ENCODE measurements around the gene RBBP5. TPM values are rescaled to one million over a fixed set of nuclear protein-coding genes. Genes with fewer than 3 reads are reported as not detected.
"Not testable (repeated sequence)": the region's sequence is repeated elsewhere in the genome, so short reads cannot be mapped to it uniquely, and the experiment has no call there.

The RBBP5 gene, protein sequence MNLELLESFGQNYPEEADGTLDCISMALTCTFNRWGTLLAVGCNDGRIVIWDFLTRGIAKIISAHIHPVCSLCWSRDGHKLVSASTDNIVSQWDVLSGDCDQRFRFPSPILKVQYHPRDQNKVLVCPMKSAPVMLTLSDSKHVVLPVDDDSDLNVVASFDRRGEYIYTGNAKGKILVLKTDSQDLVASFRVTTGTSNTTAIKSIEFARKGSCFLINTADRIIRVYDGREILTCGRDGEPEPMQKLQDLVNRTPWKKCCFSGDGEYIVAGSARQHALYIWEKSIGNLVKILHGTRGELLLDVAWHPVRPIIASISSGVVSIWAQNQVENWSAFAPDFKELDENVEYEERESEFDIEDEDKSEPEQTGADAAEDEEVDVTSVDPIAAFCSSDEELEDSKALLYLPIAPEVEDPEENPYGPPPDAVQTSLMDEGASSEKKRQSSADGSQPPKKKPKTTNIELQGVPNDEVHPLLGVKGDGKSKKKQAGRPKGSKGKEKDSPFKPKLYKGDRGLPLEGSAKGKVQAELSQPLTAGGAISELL
- polyA plus RNA-seq (ENCODE audit: insufficient read length in 12 of 12): 10 to 100 TPM in 9 of 12 donors, 1 to 10 TPM in 2, not detected in 1; 9.6 to 17.7 (median 12.1) TPM
- long read RNA-seq, donor 1: 0 reads
- long read RNA-seq, donor 2, full-length matches to known transcripts: 6 of 6 reads
- long read RNA-seq, donor 2, partial matches to known transcripts: 0 of 6 reads
- long read RNA-seq, donor 2, other reads (novel, unspliced or antisense): 0 of 6 reads
- long read RNA-seq, donor 3, full-length matches to known transcripts: 1 of 1 reads
- long read RNA-seq, donor 3, partial matches to known transcripts: 0 of 1 reads
- long read RNA-seq, donor 3, other reads (novel, unspliced or antisense): 0 of 1 reads
- long read RNA-seq, donor 4, full-length matches to known transcripts: 1 of 1 reads
- long read RNA-seq, donor 4, partial matches to known transcripts: 0 of 1 reads
- long read RNA-seq, donor 4, other reads (novel, unspliced or antisense): 0 of 1 reads
- long read RNA-seq, donor 5, full-length matches to known transcripts: 4 of 4 reads
- long read RNA-seq, donor 5, partial matches to known transcripts: 0 of 4 reads
- long read RNA-seq, donor 5, other reads (novel, unspliced or antisense): 0 of 4 reads
- long read RNA-seq, donor 6: 0 reads
- long read RNA-seq, donor 7, full-length matches to known transcripts: 1 of 1 reads
- long read RNA-seq, donor 7, partial matches to known transcripts: 0 of 1 reads
- long read RNA-seq, donor 7, other reads (novel, unspliced or antisense): 0 of 1 reads
- long read RNA-seq, donor 8, full-length matches to known transcripts: 2 of 2 reads
- long read RNA-seq, donor 8, partial matches to known transcripts: 0 of 2 reads
- long read RNA-seq, donor 8, other reads (novel, unspliced or antisense): 0 of 2 reads
- long read RNA-seq, donor 9, full-length matches to known transcripts: 2 of 2 reads
- long read RNA-seq, donor 9, partial matches to known transcripts: 0 of 2 reads
- long read RNA-seq, donor 9, other reads (novel, unspliced or antisense): 0 of 2 reads
- long read RNA-seq, donor 10, full-length matches to known transcripts: 2 of 2 reads
- long read RNA-seq, donor 10, partial matches to known transcripts: 0 of 2 reads
- long read RNA-seq, donor 10, other reads (novel, unspliced or antisense): 0 of 2 reads
- long read RNA-seq, donor 11, full-length matches to known transcripts: 1 of 1 reads
- long read RNA-seq, donor 11, partial matches to known transcripts: 0 of 1 reads
- long read RNA-seq, donor 11, other reads (novel, unspliced or antisense): 0 of 1 reads

DNA sequence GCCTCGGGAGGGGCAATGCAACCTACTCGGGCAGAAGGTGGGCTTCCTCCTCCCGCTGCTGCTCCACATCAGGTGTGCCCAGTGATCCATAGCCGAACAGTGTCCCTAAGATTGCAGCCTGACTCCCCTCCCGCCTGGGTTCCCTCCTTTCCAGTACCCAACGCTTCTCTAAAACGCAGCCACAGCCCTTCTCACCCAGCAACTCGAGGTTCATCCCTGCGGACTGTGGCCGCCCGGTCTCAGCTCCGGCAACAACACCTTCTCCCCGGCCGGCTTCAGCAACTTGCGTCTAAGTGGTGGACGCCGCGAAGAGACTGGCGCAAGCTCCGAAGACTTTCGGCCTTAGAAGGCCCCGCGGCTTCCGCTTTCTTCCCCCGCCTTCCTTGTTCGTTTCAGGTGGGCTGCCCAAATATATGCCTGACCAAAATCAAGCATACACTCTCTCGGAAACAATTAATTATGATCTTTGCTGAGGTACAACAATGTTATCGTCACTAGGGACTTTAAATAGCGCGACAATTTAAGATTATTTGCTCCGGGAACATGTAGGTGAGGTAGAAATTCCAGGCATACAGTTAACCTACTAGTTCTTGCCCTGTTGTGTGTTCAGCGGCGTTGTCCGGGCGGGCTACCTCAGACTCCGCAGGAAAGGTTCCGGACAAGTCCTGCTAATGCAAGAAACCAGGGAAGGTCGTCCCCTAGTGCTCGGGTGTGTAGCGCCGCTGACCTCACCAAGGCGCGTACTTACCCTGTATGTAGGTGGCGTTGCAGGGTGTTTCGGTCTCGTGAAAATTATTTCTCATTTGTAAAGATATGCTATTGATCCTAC is at the start of gene RBBP5:
RBBP5 (minus strand) TSS at position 319 of the 829 bp plus-strand sequence; CDS start at position 214, 105 bp downstream.
- DNase-seq: peak; percentile 97

DNA sequence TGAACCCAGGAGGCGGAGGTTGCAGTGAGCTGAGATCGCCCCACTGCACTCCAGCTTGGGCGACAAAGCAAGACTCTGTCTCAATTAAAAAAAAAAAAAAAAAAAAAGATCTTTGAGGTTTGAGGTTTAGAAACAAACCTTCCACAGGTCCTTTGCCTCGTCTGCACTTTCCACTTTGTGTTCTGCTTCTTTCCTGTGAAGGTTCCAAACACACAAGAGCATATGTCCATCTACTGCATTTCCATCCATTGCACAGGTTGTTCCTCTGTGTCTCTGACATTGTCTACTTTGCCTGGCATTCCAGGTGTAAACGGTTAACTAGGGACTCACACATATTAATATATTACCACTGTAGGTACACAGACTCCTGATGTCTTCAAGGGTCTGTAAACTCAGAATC is 49.6 kb upstream of the RBBP5 start:
- no peak for DNase-seq

DNA sequence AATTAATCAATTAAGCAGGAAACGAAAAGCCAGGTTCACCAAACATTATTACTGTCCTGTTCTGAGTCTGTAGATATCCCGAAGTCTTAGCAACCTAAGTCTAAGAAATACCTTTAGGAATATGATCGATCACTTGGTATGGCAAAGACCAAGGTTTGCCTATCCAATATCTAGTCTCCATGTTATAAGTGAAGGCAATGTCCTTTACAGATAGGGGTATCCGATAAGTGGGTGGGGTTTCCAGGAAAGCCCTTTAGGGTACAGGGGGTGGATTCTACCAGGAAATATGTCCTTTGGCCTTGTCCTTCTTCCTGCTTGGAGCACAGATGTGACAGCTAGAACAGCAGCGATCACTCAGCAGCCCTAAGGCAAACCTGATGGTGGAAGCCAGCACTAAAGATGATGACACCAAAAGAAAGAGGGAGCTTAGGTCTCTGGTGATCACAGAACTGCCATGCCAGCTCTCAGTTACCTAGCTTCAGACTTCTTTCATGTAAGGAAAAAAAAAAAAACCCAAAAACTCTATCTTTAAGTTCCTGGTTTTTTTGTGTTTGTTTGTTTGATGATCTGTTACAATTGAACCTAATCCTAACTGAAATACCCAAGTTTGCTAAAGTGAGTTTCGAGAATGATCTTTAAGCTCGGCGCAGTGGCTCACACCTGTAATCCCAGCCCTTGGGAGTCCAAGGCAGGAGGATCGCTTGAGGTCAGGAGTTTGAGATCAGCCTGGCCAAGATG is 48.9 kb upstream of the RBBP5 start:
- no peak for DNase-seq

DNA sequence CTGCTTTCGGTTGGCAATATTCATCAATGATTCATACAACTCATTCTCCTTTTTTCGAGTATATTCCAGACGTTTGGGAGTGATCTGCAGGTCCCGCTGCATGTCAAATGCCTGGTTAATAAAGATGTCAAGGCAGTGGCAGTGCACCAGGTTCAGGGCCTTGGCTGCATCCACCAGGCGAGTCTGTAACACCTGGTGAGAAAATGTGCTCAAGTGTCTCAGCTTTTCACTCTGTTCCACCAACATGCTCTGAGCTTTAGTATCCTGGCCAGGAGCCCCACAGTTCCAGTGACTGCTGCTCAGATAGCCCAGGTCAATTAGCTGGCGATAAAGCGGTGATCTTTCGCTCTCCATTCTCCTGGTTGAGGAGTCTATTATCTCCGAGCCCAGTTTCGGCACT is 47.5 kb upstream of the RBBP5 start:
- no peak for DNase-seq

DNA sequence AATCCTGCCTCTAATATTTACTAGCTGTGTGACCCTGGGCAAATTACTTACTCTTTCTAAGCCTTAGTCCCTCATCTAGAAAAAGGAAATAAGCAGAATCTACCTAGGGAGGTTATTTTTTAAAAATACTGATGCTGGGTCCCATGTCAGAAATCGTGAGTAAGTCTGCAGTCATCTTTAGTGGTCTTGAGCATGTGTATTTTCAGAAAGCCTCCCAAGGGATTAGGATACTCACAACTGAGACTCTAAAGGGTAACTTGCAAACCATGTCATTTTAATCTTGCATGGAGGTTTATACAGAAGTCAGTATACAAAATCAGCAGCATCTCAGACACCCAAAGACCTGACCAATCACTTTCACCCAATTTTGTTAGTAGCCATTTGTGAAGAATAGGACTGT is 46.5 kb upstream of the RBBP5 start:
- DNase-seq: no peak

DNA sequence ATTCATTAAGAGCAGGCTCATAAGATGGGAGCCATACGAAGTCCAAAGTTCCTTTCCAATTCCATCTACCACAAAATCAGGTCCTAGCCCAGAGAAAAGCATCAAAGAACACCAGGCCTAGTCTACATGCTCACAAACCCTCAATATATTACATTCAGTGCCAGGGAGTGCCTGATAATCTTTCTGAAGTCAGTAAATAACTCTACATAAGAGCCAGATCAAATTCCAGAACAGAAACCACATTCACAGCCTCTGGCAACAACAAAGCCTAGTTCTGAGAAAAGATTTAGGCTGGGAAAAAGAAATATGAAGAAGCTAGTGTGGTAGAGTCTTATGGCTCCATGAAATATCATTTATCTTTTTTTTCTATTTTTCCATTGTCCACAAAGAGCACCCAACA is 40.5 kb upstream of the RBBP5 start:
- DNase-seq: no peak

DNA sequence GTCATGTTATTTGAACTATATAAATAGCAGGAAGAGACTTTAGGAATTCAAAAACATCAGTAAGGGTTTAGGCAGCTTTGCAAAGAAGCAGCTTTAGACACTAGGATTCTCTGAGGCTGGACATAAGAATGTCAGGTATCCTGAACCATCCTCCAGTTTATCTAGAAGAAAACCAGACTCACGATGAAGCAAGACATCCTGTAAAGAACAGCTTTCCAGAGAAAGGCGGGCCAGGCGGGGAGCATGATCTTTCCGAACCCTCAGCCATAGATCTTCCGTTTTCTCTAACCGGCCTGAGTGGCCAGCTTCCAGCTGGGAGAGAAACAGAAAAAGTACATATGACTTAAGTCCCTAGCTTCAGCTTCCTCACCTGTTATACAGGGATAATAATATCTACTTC is 39.3 kb upstream of the RBBP5 start:
- no peak for DNase-seq

DNA sequence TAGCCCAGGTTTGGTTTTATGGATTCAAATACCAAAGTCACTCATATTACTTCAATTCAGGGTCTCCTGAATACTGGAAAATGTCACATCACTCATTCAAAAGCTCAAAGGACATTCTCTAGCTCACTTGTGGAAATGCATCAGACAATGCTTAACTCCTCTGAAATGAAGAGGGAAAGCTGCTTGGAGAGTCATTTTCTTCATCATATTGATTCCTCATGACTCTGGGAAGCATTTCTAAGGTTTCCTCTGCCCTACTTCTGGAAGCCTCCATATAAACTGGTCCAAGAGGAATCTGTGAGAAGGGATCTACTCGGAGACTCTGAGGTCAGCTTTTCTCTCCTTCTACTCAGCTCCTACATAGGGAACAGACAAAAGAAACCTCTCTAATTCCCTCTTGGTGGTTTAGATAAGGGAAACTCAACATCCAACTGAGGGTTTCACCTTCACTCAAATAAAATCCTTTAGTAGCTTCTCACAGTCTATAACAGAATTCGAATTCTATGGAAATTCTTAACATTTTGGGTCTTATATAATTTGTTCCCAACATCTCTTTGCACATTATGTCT is 36.4 kb upstream of the RBBP5 start:
- no peak for DNase-seq

DNA sequence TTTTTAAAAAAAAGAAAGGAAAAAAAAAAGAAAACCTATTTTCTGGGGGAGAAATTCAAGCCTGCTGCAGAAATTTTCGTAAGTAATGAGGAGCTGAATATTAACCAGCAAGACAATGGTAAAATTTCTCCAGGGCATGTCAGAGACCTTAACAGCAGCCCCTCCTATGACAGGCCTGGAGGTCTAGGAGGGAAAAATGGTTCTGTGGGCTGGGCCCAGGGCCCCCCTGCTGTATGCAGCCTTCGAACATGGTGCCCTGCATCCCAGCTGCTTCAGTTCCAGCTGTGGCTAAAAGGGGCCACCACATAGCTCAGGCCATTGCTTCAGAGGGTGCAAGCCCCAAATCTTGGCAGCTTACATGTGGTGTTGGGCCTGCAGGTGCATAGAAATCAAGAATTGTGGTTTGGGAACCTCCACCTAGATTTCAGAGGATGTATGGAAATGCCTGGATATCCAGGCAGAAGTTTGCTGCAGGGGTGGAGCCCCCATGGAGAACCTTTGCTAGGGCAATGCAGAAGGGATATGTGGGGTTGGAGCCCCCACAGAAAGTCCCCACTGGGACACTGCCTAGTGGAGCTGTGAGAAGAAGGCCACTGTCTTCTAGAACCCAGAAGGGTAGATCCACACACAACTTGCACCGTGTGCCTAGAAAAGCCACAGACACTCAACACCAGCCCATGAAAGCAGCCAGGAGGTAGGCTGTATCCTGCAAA is 34.0 kb upstream of the RBBP5 start:
- DNase-seq: not testable (repeated sequence)

DNA sequence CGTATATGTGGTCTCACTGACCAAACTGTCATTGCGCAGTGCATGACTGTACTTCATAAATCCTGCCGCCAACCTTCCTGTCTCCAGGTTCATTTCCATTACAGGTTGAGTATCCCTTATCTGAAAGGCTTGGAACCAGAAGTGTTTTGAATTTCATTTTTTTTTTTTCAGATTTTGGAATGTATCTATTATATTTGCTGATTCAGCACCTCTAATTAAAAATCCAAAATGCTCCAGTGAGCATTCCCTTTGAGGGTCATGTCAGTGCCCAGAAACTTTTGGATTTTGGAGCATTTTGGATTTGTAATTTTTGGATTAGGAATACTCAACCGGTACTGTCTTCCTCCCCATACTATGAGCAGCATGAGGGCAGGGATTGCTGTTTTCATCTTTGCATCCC is 30.7 kb upstream of the RBBP5 start:
- DNase-seq: no peak

DNA sequence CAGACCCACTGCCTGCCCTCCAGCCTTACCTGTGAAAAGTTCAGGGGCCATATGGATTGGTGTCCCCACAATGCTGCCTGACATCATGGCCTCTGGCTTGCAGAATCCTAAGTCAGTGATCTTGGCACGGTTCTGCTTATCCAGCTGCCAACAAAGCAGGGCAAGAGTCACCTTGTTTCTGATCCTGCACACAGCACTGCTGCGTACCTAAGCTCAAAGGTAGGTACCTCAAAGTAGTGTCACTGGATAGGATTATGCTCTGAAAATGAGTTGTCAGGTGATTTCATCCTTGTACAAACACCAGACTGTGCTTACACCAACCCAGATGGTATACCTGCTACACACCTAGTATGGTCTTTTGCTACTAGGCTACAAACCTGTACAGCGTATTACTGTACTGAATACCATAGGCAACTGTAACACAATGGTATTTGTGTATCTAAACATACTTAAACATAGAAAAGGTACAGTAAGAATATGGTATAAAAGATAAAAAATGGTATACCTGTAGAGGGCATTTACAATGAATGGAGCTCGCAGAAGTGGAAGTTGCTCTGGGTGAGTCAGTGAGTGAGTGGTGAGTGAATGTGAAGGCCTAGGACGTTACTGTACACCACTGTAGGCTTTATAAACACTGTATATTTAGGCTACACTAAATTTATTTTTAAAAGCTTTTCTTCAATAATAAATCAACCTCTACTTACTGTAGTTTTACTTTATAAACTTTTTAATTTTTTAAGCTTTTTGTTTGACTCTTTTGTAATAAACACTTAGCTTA is 29.1 kb upstream of the RBBP5 start:
- DNase-seq: no peak

DNA sequence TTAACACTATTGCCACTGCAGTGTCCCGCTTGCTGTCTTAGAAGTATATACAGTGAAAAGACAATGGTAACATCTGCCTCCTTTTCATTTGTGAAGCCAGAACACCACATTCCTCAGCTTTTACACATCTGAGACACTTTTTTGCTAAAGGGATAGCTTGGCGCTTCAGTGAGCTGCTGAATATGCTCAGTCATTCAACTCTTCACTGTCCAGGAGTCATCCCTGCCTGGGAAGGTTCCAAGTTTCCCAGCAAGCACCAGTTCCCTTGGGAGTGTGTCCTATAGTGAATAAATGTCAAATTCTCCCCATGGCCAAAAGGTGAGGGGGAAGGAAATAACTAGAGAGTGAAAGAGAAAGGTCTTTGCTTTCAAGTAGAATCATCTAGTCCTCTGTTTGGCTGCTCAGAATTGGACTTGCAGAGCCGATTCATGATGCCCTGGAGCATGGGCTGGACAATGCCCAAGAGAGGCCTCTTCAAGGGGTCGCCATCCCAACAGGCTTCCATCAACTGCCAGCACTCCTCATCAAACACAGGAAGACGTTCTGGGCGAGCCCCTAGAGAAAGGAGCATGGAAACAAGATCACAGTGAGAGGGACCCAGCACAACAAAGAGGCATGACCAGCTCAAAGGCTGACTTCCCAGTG is 25.5 kb upstream of the RBBP5 start:
- DNase-seq: no peak

DNA sequence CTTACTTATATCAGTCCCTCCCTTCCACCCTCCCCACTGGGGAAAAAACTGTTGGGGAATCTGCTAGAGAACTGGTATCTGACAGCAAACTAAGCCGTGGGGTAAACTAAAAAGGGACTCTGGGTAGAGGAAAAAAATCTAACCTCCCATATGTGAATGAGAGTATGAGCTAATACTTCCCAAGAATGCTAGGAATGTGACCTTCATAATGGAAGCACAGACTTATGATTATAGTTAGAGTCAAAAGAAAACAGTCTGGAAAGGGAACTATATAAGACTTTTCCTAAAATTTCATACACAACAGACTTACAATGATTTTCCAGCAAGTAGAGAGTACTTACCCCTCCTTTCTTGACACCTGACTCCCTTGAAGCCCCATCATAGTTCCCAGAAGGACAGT is 23.0 kb upstream of the RBBP5 start:
- DNase-seq: no peak

DNA sequence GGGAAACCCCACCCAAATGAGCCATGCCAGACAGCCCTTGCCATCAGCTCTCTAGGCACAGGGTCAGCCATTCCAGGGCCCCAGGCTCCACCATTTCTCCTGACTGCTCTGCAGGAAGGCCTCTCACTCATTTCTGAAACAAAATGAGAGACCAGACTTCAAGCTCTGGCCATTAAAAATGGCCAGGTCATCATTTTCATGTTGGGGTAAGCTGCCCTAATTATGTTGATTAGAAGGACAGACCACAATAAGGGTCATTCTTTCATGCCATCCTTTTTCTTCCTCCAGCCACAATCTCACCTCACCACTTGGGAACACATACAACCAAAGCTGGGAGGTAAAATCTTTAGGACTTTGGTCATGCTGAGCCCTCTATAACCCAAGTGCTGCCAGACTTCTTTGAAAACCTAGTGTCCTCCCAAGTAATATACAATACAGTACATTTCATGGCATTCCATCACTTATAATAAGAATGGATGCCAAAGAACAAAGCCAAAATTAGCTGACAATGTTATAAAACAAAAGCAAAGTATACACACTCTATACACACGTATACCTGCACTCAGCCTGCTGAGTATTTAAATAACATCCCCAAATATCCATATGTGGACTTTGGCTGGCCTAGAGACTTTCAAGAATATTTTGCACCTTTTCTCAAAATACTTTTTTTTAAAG is 22.4 kb upstream of the RBBP5 start:
- DNase-seq: no peak

DNA sequence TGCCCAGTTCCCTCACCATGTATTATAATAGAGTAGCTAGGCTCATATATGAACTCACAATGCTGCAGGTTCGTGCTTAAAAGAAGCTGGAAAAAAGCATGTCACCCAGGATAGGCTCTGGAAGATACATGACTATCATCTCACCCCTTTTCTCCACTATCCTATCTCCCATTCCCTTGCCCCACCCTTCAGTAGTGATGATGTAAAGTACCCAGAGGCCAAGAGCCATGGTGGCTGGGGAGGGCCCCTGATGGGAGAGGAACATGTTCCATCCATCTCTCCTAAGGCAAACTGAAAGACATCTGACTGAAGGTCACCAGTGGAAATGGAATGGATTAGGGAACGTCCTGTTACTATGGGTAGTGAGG is 20.3 kb upstream of the RBBP5 start:
- no peak for DNase-seq
